Activated CD4-positive, alpha-beta T cell treated with anti-CD3 and anti-CD28 coated beads, Interleukin-10, Interleukin-2, amounts not matched to agents 100 ng/mL and 50 ng/mL, durations not matched to agents 16 hours and 8 hours (primary cell): ENCODE data around the gene TMIGD2.
A peak's percentile ranks its signal among the peaks of the same experiment; 100 is the strongest.
"Not testable (repeated sequence)": the region's sequence is repeated elsewhere in the genome, so short reads cannot be mapped to it uniquely, and the experiment has no call there.

Experiments used
- DNase-seq: peaks from one replicate; pipeline ENCODE4 v3.0.0-alpha.2; 2020

TMIGD2 gene

GRCh38 chr19:4295972-4296771 is 6.0 kb downstream of the TMIGD2 start:
- no peak for DNase-seq

GRCh38 chr19:4294389-4294788 is 7.8 kb downstream of the TMIGD2 start:
- no peak for DNase-seq

- DNase-seq, result no peak
Measured at GRCh38 chr19:4292515-4292914, 9.7 kb downstream of the TMIGD2 start.

- DNase-seq, result no peak
Measured at GRCh38 chr19:4291184-4291732, 10.9 kb downstream of the TMIGD2 start.

- no peak for DNase-seq
Measured at GRCh38 chr19:4288091-4288777, 14.0 kb downstream of the TMIGD2 start.

GRCh38 chr19:4286141-4286540 is 16.0 kb downstream of the TMIGD2 start:
- not testable (repeated sequence) for DNase-seq

GRCh38 chr19:4284974-4285373 is 17.2 kb downstream of the TMIGD2 start:
- no peak for DNase-seq

GRCh38 chr19:4284176-4284958 is 17.8 kb downstream of the TMIGD2 start:
- peak; percentile 16 for DNase-seq

- no peak for DNase-seq
Measured at GRCh38 chr19:4279530-4280422, 22.4 kb downstream of the TMIGD2 start.

- DNase-seq, result no peak
Measured at GRCh38 chr19:4279267-4279529, 23.0 kb downstream of the TMIGD2 start.

- no peak for DNase-seq
Measured at GRCh38 chr19:4278419-4279266, 23.5 kb downstream of the TMIGD2 start, which contains the start of gene SHD. Gene SHD, plus strand, starts transcription at chr19:4279266. Its CDS starts 798 bp downstream, at chr19:4280064.

GRCh38 chr19:4278010-4278409 is 24.2 kb downstream of the TMIGD2 start:
- DNase-seq, result no peak

GRCh38 chr19:4277191-4277696 is 24.9 kb downstream of the TMIGD2 start:
- no peak for DNase-seq

GRCh38 chr19:4274321-4274686 is 27.9 kb downstream of the TMIGD2 start:
- not testable (repeated sequence) for DNase-seq

- DNase-seq, result no peak
Measured at GRCh38 chr19:4272894-4273293, 29.3 kb downstream of the TMIGD2 start.

GRCh38 chr19:4268816-4269430 is 33.3 kb downstream of the TMIGD2 start:
- no peak for DNase-seq

- DNase-seq, result no peak
Measured at GRCh38 chr19:4267901-4268815, 34.0 kb downstream of the TMIGD2 start.

GRCh38 chr19:4267101-4267900 is 34.9 kb downstream of the TMIGD2 start:
- peak; percentile 68 for DNase-seq
